Ishikawa (cell line): ENCODE data around the gene GPRIN2.

ENCODE experiments used
- CEBPB ChIP-seq: IDR thresholded peaks from 2 replicates; pipeline ENCODE4 v1.6.1; 2012
- CREB1 ChIP-seq: IDR thresholded peaks from 2 replicates; pipeline ENCODE4 v1.6.1; 2012; ENCODE audit warnings: low read depth
- EGR1 ChIP-seq: IDR thresholded peaks from 2 replicates; pipeline ENCODE4 v1.6.1; 2012
- EP300 ChIP-seq: IDR thresholded peaks from 2 replicates; pipeline ENCODE4 v1.6.1; 2012; ENCODE audit warnings: borderline replicate concordance
- FOXM1 ChIP-seq: IDR thresholded peaks from 2 replicates; pipeline ENCODE4 v1.6.1; 2012; ENCODE audit warnings: low read depth, borderline replicate concordance
- NFIC ChIP-seq: IDR thresholded peaks from 2 replicates; pipeline ENCODE4 v1.6.1; 2012
- RAD21 ChIP-seq: IDR thresholded peaks from 2 replicates; pipeline ENCODE4 v1.6.1; 2012; ENCODE audit warnings: low read depth
- TAF1 ChIP-seq: IDR thresholded peaks from 2 replicates; pipeline ENCODE4 v1.6.1; 2012; ENCODE audit warnings: low read depth, mild to moderate bottlenecking
- TCF12 ChIP-seq: IDR thresholded peaks from 2 replicates; pipeline ENCODE4 v1.6.1; 2012; ENCODE audit warnings: low read depth
- TEAD4 ChIP-seq: IDR thresholded peaks from 2 replicates; pipeline ENCODE4 v1.6.1; 2012
- YY1 ChIP-seq: IDR thresholded peaks from 2 replicates; pipeline ENCODE4 v1.6.1; 2012; ENCODE audit warnings: low read depth
- ZBTB7A ChIP-seq: IDR thresholded peaks from 2 replicates; pipeline ENCODE4 v1.6.1; 2012; ENCODE audit warnings: low read depth
- TF ChIP-seq, protein P1 (sequence below): IDR thresholded peaks from 2 replicates; pipeline ENCODE4 v1.6.1; 2012
- TF ChIP-seq, protein P2 (sequence below): IDR thresholded peaks from 2 replicates; pipeline ENCODE4 v1.6.1; 2012; ENCODE audit warnings: low read depth, mild to moderate bottlenecking
- TF ChIP-seq, protein P3 (sequence below): IDR thresholded peaks from 2 replicates; pipeline ENCODE4 v1.6.1; 2012

The GPRIN2 gene

DNA sequence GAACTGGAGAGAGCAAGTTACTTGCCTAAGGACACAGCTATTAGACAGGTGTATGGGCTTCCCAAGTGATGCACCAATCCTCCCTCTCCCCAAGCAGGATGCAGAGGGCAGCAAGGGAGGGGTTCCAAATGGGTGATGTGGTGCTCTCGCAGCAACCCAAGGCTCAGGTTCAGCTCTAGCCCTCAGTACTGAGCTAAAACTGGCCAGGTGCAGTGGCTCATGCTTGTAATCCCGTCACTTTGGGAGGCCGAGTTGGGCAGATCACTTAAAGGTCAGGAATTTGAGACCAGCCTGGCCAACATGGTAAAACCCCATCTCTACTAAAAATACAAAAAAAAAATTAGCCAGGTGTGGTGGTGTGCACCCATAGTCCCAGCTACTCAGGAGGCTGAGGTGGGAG lies 40.7 kb downstream of the GPRIN2 start:
- TF ChIP-seq EGR1 = no peak
- TF ChIP-seq, protein P1, sequence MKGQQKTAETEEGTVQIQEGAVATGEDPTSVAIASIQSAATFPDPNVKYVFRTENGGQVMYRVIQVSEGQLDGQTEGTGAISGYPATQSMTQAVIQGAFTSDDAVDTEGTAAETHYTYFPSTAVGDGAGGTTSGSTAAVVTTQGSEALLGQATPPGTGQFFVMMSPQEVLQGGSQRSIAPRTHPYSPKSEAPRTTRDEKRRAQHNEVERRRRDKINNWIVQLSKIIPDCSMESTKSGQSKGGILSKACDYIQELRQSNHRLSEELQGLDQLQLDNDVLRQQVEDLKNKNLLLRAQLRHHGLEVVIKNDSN = no peak
- no peak for TF ChIP-seq TAF1
- TF ChIP-seq TEAD4 = no peak
- no peak for TF ChIP-seq NFIC
- TF ChIP-seq CEBPB = no peak
- TF ChIP-seq RAD21 = no peak
- TF ChIP-seq EP300 = no peak
- TF ChIP-seq YY1 = no peak
- no peak for TF ChIP-seq CREB1
- TF ChIP-seq ZBTB7A = no peak
- no peak for TF ChIP-seq FOXM1
- TF ChIP-seq, protein P2, sequence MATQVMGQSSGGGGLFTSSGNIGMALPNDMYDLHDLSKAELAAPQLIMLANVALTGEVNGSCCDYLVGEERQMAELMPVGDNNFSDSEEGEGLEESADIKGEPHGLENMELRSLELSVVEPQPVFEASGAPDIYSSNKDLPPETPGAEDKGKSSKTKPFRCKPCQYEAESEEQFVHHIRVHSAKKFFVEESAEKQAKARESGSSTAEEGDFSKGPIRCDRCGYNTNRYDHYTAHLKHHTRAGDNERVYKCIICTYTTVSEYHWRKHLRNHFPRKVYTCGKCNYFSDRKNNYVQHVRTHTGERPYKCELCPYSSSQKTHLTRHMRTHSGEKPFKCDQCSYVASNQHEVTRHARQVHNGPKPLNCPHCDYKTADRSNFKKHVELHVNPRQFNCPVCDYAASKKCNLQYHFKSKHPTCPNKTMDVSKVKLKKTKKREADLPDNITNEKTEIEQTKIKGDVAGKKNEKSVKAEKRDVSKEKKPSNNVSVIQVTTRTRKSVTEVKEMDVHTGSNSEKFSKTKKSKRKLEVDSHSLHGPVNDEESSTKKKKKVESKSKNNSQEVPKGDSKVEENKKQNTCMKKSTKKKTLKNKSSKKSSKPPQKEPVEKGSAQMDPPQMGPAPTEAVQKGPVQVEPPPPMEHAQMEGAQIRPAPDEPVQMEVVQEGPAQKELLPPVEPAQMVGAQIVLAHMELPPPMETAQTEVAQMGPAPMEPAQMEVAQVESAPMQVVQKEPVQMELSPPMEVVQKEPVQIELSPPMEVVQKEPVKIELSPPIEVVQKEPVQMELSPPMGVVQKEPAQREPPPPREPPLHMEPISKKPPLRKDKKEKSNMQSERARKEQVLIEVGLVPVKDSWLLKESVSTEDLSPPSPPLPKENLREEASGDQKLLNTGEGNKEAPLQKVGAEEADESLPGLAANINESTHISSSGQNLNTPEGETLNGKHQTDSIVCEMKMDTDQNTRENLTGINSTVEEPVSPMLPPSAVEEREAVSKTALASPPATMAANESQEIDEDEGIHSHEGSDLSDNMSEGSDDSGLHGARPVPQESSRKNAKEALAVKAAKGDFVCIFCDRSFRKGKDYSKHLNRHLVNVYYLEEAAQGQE = no peak
- TF ChIP-seq TCF12 = no peak

DNA sequence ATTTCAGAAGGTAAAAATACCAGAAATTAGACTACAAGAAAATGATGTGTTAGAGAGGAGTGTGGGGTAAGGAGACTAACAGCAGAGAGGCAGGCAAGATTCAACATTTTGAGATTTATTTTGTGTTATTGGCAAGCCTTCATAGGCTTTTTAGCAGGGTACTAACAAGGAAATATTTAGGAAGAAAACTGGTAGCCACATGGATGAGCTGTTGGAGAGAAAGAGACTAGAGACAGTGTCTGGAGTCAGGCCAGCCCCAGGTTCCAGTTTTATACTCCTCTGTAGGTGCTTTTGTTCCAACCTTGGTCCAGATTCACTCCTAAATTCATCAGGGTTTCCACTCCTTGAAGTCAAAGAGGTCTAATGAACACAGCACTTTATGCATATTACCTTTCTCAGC lies 41.1 kb downstream of the GPRIN2 start:
- TF ChIP-seq RAD21 = no peak
- TF ChIP-seq, protein P3, sequence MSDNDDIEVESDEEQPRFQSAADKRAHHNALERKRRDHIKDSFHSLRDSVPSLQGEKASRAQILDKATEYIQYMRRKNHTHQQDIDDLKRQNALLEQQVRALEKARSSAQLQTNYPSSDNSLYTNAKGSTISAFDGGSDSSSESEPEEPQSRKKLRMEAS = no peak
- no peak for TF ChIP-seq CEBPB
- TF ChIP-seq, protein P2 = no peak
- TF ChIP-seq TAF1 = no peak
- no peak for TF ChIP-seq EP300
- TF ChIP-seq, protein P1 = no peak
- no peak for TF ChIP-seq YY1
- TF ChIP-seq EGR1 = no peak
- no peak for TF ChIP-seq CREB1
- no peak for TF ChIP-seq FOXM1
- no peak for TF ChIP-seq TCF12

DNA sequence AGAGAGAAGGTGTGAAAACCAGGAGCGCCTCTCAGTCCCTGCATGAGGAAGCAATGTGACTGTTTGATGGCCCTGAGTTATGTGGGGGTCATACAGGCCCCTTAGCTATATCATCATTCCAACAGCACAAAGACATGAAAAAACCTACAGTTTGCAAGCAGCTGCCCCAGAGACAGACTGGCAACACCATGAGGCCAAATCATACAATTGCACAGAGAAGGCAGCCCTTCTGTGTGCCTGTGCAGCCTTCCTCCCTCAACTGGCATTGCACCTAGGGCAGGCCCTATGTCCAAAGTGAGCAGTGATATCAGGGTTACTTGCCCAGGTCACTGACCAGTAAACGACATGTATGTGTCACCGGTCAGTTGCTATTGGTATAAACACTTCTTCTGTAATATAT lies 41.6 kb downstream of the GPRIN2 start:
- TF ChIP-seq EP300 = no peak
- TF ChIP-seq YY1 = no peak
- TF ChIP-seq FOXM1 = no peak
- TF ChIP-seq CEBPB = no peak
- TF ChIP-seq EGR1 = no peak
- no peak for TF ChIP-seq RAD21
- TF ChIP-seq, protein P3 = no peak
- no peak for TF ChIP-seq TAF1
- TF ChIP-seq CREB1 = no peak
- TF ChIP-seq TCF12 = no peak
- TF ChIP-seq ZBTB7A = no peak
- TF ChIP-seq TEAD4 = no peak
- TF ChIP-seq NFIC = no peak
- TF ChIP-seq, protein P1 = no peak
- TF ChIP-seq, protein P2 = no peak

DNA sequence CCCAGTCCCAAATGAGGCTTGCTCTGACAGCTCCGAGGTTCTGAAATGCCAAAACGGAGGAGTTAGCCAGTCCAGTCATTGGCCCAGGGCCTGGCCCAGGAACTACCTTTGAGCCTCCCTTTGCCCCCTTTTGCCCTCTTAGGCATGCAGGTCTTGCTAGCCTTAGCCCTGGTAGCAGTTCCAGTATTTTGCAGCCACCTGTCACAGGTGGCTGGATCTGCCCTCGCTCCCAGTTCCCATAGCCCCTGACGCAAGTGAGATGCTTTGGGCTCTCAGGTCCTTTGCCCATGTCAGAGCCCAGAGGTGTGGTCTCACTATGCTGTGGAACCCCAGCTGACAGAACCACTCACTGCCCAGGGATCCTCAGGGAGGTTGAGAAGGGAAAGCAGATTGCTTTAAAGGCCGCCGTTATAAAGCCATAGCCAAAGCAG lies 42.0 kb downstream of the GPRIN2 start:
- TF ChIP-seq TEAD4 = no peak
- TF ChIP-seq CREB1 = no peak
- TF ChIP-seq ZBTB7A = no peak
- TF ChIP-seq, protein P2 = no peak
- no peak for TF ChIP-seq EGR1
- TF ChIP-seq YY1 = no peak
- TF ChIP-seq, protein P3 = no peak
- no peak for TF ChIP-seq TCF12
- TF ChIP-seq TAF1 = no peak
- no peak for TF ChIP-seq NFIC
- no peak for TF ChIP-seq EP300
